Renal pelvis (tissue), 4 donors: ENCODE results near the gene EFCAB9. TPM values are rescaled to one million over a fixed set of nuclear protein-coding genes. Genes with fewer than 3 reads are reported as not detected.

Source experiments
- DNase-seq: peaks from one replicate; pipeline ENCODE4 v3.0.0-alpha.2; 2013
- polyA plus RNA-seq, 3 donors: library from polyadenylated mRNA; unstranded; fragments of 120-200 nt; gene quantifications; one replicate each; pipeline ENCODE4 v1.2.1, GENCODE V29; 2013; ENCODE audit not compliant: insufficient read length in 3 of 3

Gene EFCAB9
- polyA plus RNA-seq, 3 donors, result not detected

- no peak for DNase-seq
These were observed 29.2 kb upstream of the EFCAB9 start for GRCh38 chr5:172164769-172165212.

- DNase-seq, result no peak
These were observed 28.5 kb upstream of the EFCAB9 start for GRCh38 chr5:172165465-172165864.

GRCh38 chr5:172166030-172166826 is 27.7 kb upstream of the EFCAB9 start:
- no peak for DNase-seq

GRCh38 chr5:172167895-172168294 is 26.1 kb upstream of the EFCAB9 start:
- no peak for DNase-seq

GRCh38 chr5:172168311-172168710 is 25.7 kb upstream of the EFCAB9 start:
- DNase-seq, result no peak

GRCh38 chr5:172169216-172169615 is 24.8 kb upstream of the EFCAB9 start:
- DNase-seq, result no peak

- DNase-seq, result no peak
These were observed 23.7 kb upstream of the EFCAB9 start for GRCh38 chr5:172170251-172170701.

GRCh38 chr5:172171118-172171517 is 22.9 kb upstream of the EFCAB9 start:
- no peak for DNase-seq

- no peak for DNase-seq
These were observed 20.9 kb upstream of the EFCAB9 start for GRCh38 chr5:172172912-172173563.

- DNase-seq, result no peak
These were observed 20.3 kb upstream of the EFCAB9 start for GRCh38 chr5:172173564-172174153.

- DNase-seq, result no peak
These were observed 18.7 kb upstream of the EFCAB9 start for GRCh38 chr5:172175263-172175719.

GRCh38 chr5:172177176-172177575 is 16.8 kb upstream of the EFCAB9 start:
- DNase-seq, result no peak

- no peak for DNase-seq
These were observed 15.5 kb upstream of the EFCAB9 start for GRCh38 chr5:172178301-172178987.

GRCh38 chr5:172178991-172179989 is 14.7 kb upstream of the EFCAB9 start:
- DNase-seq, result peak; percentile 56

- DNase-seq, result no peak
These were observed 13.0 kb upstream of the EFCAB9 start for GRCh38 chr5:172180936-172181335.

GRCh38 chr5:172182291-172182690 is 11.7 kb upstream of the EFCAB9 start:
- DNase-seq, result no peak

- no peak for DNase-seq
These were observed 10.1 kb upstream of the EFCAB9 start for GRCh38 chr5:172183881-172184280.

- DNase-seq, result no peak
These were observed 8.9 kb upstream of the EFCAB9 start for GRCh38 chr5:172185096-172185461.

- no peak for DNase-seq
These were observed 7.8 kb upstream of the EFCAB9 start for GRCh38 chr5:172186114-172186695.
